MM.1S (cell line): Measurements from ENCODE around the gene NDUFS2.

Experiments
- DNase-seq: peaks from one replicate; pipeline ENCODE4 v3.0.0-alpha.2; 2015
- H2AFZ ChIP-seq: fragments of 300-600 bp; sonication (generic); 2 replicates; pipeline ENCODE4 v1.6.0; 2016; ENCODE audit warnings: antibody characterized with exemption, low read length
- H3F3A ChIP-seq: fragments of 300-600 bp; sonication (generic); 2 replicates; pipeline ENCODE4 v1.6.1; 2016; ENCODE audit warnings: mild to moderate bottlenecking, antibody characterized with exemption, low read length, moderate library complexity, mixed read lengths; ENCODE audit not compliant: insufficient read depth
- H3K27ac ChIP-seq: fragments of 300-600 bp; sonication (generic); 2 replicates; pipeline ENCODE4 v1.5.1; 2016; ENCODE audit warnings: mild to moderate bottlenecking, low read length
- H3K27me3 ChIP-seq: fragments of 300-600 bp; sonication (generic); replicated peaks from 2 replicates; pipeline ENCODE4 v1.6.0; 2016; ENCODE audit warnings: low read length; ENCODE audit not compliant: insufficient read depth
- H3K36me3 ChIP-seq: fragments of 300-600 bp; sonication (generic); replicated peaks from 2 replicates; pipeline ENCODE4 v1.6.1; 2016; ENCODE audit warnings: mild to moderate bottlenecking, low read length, mixed read lengths; ENCODE audit not compliant: insufficient read depth
- H3K4me1 ChIP-seq: fragments of 300-600 bp; sonication (generic); 2 replicates; pipeline ENCODE4 v1.6.1; 2016; ENCODE audit warnings: low read length, mixed read lengths
- H3K4me2 ChIP-seq: fragments of 300-600 bp; sonication (generic); 2 replicates; pipeline ENCODE4 v1.6.0; 2016; ENCODE audit warnings: low read depth, low read length
- H3K4me3 ChIP-seq: fragments of 300-600 bp; sonication (generic); 2 replicates; pipeline ENCODE4 v1.5.1; 2016; ENCODE audit warnings: low read length, mixed read lengths
- H3K79me2 ChIP-seq: fragments of 300-600 bp; sonication (generic); 2 replicates; pipeline ENCODE4 v1.6.1; 2016; ENCODE audit warnings: mixed run types, low read length, mixed read lengths
- H3K9ac ChIP-seq: fragments of 300-600 bp; sonication (generic); 2 replicates; pipeline ENCODE4 v1.6.1; 2016; ENCODE audit warnings: low read length, mixed read lengths
- H3K9me2 ChIP-seq: fragments of 300-600 bp; sonication (generic); replicated peaks from 2 replicates; pipeline ENCODE4 v1.6.1; 2016; ENCODE audit warnings: mild to moderate bottlenecking, low read length, mixed read lengths; ENCODE audit not compliant: insufficient read depth
- H3K9me3 ChIP-seq: fragments of 300-600 bp; sonication (generic); replicated peaks from 2 replicates; pipeline ENCODE4 v1.6.1; 2016; ENCODE audit warnings: mild to moderate bottlenecking, low read length, mixed read lengths; ENCODE audit not compliant: insufficient read depth
- H4K20me1 ChIP-seq: fragments of 300-600 bp; sonication (generic); 2 replicates; pipeline ENCODE4 v1.6.1; 2016; ENCODE audit warnings: mild to moderate bottlenecking, low read length, moderate library complexity, mixed read lengths; ENCODE audit not compliant: insufficient read depth
- EZH2 ChIP-seq: fragments of 300-600 bp; sonication (generic); optimal IDR thresholded peaks from 2 replicates; pipeline ENCODE3; 2017; ENCODE audit warnings: low read depth, mild to moderate bottlenecking, antibody characterized with exemption, low read length, mixed read lengths
- EZH2phosphoT487 ChIP-seq: fragments of 300-600 bp; sonication (generic); IDR thresholded peaks from 2 replicates; pipeline ENCODE4 v1.6.1; 2018; ENCODE audit warnings: antibody characterized with exemption, low read length
- TF ChIP-seq, protein P1 (sequence below): fragments of 300-600 bp; sonication (generic); IDR thresholded peaks from 2 replicates; pipeline ENCODE4 v1.5.1; 2016; ENCODE audit warnings: antibody characterized with exemption, low read length, mixed read lengths

NDUFS2 gene

DNA sequence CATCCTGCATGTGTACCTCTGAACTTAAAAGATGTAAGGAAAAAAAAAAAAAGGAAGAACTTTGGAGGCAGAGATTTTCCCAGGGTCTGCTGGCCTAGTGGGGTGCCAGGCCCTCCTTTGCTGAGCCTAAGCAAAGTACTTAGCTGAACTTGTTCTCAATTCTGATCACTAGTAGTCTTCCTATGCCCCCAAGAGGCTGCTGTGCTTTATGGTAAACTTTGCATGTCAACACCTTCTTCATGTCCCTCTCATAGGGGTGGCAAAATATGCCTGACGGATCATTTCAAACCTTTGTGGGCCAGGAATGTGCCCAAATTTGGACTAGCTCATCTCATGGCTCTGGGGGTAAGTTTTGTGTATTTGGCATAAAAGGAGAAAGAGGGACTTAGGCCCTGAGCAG is 44.3 kb upstream of the NDUFS2 start:
- Histone ChIP-seq H3K4me3 (no peak overlapping the region), H3F3A (peaks cover 22% of the 10 kb centered on the region), H3K79me2 (peaks cover 40% of the 10 kb centered on the region), H3K9me2 (no peaks in the 10 kb centered on the region), H3K27ac (peak overlapping the region; percentile 46; the same call in 1 of the 2 replicates), H3K4me2 (no peak overlapping the region), H3K4me1 (peaks cover 34% of the 10 kb centered on the region), H3K36me3 (peaks cover 5% of the 10 kb centered on the region; the same call in 1 of the 2 replicates), H4K20me1 (no peaks in the 10 kb centered on the region), H2AFZ (no peak overlapping the region), H3K9me3 (no peaks in the 10 kb centered on the region), H3K9ac (no peak overlapping the region), H3K27me3 (no peaks in the 10 kb centered on the region)
- no peak for TF ChIP-seq EZH2
- TF ChIP-seq, protein P1, sequence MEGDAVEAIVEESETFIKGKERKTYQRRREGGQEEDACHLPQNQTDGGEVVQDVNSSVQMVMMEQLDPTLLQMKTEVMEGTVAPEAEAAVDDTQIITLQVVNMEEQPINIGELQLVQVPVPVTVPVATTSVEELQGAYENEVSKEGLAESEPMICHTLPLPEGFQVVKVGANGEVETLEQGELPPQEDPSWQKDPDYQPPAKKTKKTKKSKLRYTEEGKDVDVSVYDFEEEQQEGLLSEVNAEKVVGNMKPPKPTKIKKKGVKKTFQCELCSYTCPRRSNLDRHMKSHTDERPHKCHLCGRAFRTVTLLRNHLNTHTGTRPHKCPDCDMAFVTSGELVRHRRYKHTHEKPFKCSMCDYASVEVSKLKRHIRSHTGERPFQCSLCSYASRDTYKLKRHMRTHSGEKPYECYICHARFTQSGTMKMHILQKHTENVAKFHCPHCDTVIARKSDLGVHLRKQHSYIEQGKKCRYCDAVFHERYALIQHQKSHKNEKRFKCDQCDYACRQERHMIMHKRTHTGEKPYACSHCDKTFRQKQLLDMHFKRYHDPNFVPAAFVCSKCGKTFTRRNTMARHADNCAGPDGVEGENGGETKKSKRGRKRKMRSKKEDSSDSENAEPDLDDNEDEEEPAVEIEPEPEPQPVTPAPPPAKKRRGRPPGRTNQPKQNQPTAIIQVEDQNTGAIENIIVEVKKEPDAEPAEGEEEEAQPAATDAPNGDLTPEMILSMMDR, result no peak
- TF ChIP-seq EZH2phosphoT487, result no peak
- no peak for DNase-seq

DNA sequence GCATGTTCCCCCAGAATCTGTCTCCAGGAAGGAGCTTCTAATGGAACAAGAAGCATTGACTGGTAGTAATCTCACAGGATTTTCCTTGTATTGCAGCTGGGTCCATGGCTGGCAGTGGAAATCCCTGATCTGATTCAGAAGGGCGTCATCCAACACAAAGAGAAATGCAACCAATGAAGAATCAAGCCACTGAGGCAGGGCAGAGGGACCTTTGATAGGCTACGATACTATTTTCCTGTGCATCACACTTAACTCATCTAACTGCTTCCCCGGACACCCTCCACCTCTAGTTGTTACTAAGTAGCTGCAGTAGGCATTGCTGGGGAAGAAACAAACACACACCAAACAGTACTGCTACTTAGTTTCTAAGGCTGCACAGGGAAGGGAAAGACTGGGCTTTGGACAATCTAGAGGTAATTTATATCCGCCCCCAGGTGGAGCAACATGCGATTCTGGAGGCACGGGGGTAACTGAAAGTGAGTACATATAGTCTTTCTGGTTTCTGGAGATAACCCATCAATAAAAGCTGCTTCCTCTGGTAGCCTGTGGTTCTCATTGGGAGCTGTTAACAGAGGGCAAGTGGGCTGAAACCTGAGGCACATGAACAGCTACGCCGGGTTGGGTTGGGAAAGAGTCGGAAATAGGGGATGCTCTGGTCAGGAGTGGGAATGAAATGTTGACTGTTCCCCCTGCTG is 43.7 kb upstream of the NDUFS2 start:
- peak overlapping the region; percentile 46; the same call in 1 of the 2 replicates for H3K27ac ChIP-seq
- peak overlapping the region; percentile 87; the same call in 1 of the 2 replicates for H3K9ac ChIP-seq
- peaks cover 40% of the 10 kb centered on the region for H3K79me2 ChIP-seq
- no peak overlapping the region; the same call in 1 of the 2 replicates for H2AFZ ChIP-seq
- peak; percentile 41 for DNase-seq
- H3F3A ChIP-seq, result peaks cover 22% of the 10 kb centered on the region
- H3K9me3 ChIP-seq, result no peaks in the 10 kb centered on the region
- peaks cover 5% of the 10 kb centered on the region; the same call in 1 of the 2 replicates for H3K36me3 ChIP-seq
- H3K9me2 ChIP-seq, result no peaks in the 10 kb centered on the region
- no peaks in the 10 kb centered on the region for H3K27me3 ChIP-seq
- H4K20me1 ChIP-seq, result no peaks in the 10 kb centered on the region
- H3K4me2 ChIP-seq, result peak overlapping the region; percentile 70
- TF ChIP-seq, protein P1, result no peak
- TF ChIP-seq EZH2, result no peak
- TF ChIP-seq EZH2phosphoT487, result no peak
- peaks cover 31% of the 10 kb centered on the region for H3K4me1 ChIP-seq
- peak overlapping the region; percentile 71 for H3K4me3 ChIP-seq

DNA sequence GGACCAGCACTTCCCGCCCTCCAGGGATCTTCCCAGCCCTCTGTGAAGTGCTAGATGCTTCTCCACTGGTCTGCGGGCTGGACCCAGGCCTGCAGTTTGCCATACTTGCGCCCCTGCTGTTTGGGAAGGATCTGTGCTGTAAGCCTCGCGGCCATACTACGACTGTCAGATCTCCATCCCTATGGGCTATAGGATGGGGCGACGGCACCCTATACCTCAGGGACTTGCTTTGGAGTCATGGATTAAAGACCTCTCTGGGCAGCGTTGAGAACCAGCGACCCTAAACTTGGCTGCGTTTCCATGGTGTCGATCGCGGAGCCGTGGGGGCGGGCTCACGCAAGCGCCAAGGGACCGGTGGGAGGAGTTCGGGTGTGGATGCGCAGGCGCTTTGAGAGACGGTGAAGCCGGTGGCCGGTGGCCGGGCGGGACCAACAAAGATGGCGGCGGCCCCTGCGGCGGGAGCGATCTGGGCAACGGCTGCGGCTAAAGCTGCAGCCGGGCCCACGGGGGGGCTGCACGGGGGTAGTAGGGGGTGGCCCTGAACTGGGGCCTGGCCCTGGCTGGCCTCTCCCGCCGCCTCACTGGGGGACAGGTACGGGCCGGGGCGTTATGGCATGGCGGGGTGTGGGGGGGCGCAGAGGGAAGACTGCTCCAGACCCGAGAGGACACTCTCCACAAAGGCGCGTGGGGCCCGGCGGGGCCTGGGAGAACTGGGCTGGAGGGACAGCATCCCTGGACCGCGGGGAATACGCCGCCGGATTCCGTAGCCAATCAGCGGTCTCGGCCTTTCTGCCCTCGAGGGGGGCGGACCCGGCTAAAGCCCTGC is 42.9 kb upstream of the NDUFS2 start, which contains the start of gene USP21:
Gene USP21 (plus strand): TSS at position 414 of the 826 bp plus-strand sequence. CDS start 1,141 bp downstream, outside the sequence.
- Histone ChIP-seq H3K4me2 (peak within 1 kb of the TSS; percentile 70), H3K9ac (peak within 1 kb of the TSS; percentile 87), H3F3A (peaks cover 16% of the 10 kb centered on the region), H2AFZ (peak within 1 kb of the TSS; percentile 67), H3K9me2 (no peaks in the 10 kb centered on the region), H4K20me1 (no peaks in the 10 kb centered on the region), H3K36me3 (peaks cover 5% of the 10 kb centered on the region; the same call in 1 of the 2 replicates), H3K27ac (peak within 1 kb of the TSS; percentile 46; the same call in 1 of the 2 replicates), H3K9me3 (no peaks in the 10 kb centered on the region), H3K4me3 (peak within 1 kb of the TSS; percentile 71), H3K4me1 (peaks cover 31% of the 10 kb centered on the region), H3K27me3 (no peaks in the 10 kb centered on the region), H3K79me2 (peaks cover 36% of the 10 kb centered on the region)
- DNase-seq, result peak; percentile 96
- TF ChIP-seq EZH2, result no peak
- TF ChIP-seq, protein P1, result peak; percentile 56
